ENCODE results near the gene ZNF385D.

The ZNF385D gene

DNA sequence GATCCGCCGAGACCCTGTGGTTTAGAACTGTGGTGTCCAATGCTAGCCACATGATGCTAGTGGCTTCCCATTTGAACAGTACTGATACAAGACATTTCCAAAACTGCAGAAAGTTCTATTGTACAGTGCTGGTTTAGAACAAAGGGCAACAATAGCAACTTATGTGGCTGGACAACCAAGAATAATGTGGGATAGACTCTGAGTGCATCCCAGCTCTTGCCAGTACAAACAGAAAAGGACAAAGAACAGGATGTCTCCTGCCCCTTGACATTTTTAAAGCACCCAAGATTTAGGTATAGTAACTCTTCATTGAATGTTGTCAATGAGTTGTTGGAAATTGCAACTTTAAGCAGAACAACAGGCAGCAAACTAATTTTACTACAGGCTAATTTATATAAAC, 107.3 kb downstream of the ZNF385D start:
- TF ChIP-seq, protein P1, sequence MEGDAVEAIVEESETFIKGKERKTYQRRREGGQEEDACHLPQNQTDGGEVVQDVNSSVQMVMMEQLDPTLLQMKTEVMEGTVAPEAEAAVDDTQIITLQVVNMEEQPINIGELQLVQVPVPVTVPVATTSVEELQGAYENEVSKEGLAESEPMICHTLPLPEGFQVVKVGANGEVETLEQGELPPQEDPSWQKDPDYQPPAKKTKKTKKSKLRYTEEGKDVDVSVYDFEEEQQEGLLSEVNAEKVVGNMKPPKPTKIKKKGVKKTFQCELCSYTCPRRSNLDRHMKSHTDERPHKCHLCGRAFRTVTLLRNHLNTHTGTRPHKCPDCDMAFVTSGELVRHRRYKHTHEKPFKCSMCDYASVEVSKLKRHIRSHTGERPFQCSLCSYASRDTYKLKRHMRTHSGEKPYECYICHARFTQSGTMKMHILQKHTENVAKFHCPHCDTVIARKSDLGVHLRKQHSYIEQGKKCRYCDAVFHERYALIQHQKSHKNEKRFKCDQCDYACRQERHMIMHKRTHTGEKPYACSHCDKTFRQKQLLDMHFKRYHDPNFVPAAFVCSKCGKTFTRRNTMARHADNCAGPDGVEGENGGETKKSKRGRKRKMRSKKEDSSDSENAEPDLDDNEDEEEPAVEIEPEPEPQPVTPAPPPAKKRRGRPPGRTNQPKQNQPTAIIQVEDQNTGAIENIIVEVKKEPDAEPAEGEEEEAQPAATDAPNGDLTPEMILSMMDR (IDR thresholded peaks at IDR 0.05; ENCODE audit: extremely low read depth, insufficient read depth, missing control alignments) = no peak
- DNase-seq (ENCODE audit: low spot score) = no peak
- in situ Hi-C loops (cut with MboI; ENCODE audit: low pct_unique_long_range_greater_than_20kb, low sequenced_read_pairs, unreplicated experiment) = no loop called here

DNA sequence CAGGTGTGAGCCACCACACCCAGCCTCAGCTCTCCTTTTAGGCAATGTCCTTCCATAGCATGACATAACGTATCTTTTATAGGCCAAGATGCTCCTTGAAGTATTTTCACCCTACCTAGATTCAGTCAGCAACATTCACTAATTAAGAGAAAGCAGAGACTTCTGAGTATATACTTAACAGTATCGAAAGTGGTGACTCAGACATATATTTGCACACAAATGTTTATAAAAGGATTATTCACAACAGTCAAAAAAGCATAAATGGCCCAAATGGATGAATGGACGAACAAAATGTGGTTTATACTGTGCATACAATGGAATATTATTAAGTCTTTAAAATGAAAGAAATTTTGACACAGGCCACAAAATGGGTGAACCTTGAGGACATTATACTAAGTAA, 108.6 kb downstream of the ZNF385D start:
- TF ChIP-seq, protein P1 (IDR thresholded peaks at IDR 0.05; ENCODE audit: extremely low read depth, insufficient read depth, missing control alignments) = no peak
- in situ Hi-C loops (cut with MboI; ENCODE audit: low pct_unique_long_range_greater_than_20kb, low sequenced_read_pairs, unreplicated experiment) = no loop called here
- no peak for DNase-seq (ENCODE audit: low spot score)

DNA sequence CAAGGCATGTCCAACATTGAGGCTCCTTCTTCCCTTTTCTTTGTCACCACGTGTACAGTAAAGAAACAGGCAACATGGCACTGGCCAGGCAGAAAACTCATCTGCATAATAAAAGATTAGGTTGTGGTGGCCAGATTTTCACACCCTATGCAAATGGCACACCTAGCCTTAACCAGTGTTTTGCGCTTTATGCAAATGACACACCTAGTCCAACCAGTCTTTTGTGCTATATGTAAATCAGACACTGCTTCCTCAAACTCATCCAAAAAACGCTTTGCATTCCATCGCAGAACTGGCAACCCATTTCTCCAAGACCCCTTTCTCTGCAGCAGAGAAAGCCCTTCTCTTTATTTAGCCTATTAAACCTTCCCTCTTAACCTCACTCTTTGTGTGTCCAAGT, 109.1 kb downstream of the ZNF385D start:
- no peak for DNase-seq (ENCODE audit: low spot score)
- TF ChIP-seq, protein P1 (IDR thresholded peaks at IDR 0.05; ENCODE audit: extremely low read depth, insufficient read depth, missing control alignments) = no peak
- in situ Hi-C loops (cut with MboI; ENCODE audit: low pct_unique_long_range_greater_than_20kb, low sequenced_read_pairs, unreplicated experiment) = no loop called here

DNA sequence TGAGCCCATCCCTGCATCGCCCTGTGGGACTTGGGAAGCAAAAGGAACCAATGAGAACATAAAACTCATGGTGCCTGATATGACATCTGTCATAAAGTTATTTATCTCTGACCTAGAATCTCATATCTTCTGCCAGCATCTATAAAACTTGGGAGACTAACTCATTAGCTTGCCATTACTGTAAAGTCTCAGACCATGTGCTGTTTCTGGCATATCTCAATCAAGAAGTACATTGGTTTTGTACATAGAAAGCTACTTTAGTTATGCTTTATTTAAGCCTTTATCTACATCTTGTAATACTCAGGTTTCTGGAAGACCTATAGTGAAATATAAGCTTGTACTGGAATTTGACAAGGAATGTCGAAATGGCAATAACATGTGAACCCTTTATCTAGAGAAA, 112.5 kb downstream of the ZNF385D start:
- in situ Hi-C loops (cut with MboI; ENCODE audit: low pct_unique_long_range_greater_than_20kb, low sequenced_read_pairs, unreplicated experiment) = no loop called here
- no peak for DNase-seq (ENCODE audit: low spot score)
- TF ChIP-seq, protein P1 (IDR thresholded peaks at IDR 0.05; ENCODE audit: extremely low read depth, insufficient read depth, missing control alignments) = no peak

DNA sequence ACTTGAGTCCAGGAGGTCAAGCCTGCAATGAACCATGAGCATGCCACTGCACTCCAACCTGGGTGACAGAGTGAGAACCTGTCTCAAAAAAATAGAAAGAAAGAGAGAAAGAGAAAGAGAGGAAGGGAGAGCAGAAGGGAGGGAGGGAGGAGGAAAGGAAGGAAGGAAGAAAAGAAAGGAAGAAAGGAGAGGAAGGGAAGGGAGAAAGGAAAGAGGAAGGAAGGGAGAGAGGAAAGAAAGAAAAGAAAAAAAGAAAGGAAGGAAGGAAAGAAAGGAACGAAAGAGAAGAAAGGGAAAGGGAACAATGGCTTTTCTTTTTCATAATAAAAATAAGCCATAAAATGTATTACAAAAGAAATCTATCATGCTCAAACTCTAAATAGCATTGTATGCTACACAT, 116.9 kb downstream of the ZNF385D start:
- no peak for DNase-seq (ENCODE audit: low spot score)
- in situ Hi-C loops (cut with MboI; ENCODE audit: low pct_unique_long_range_greater_than_20kb, low sequenced_read_pairs, unreplicated experiment) = no loop called here
- TF ChIP-seq, protein P1 (IDR thresholded peaks at IDR 0.05; ENCODE audit: extremely low read depth, insufficient read depth, missing control alignments) = no peak

DNA sequence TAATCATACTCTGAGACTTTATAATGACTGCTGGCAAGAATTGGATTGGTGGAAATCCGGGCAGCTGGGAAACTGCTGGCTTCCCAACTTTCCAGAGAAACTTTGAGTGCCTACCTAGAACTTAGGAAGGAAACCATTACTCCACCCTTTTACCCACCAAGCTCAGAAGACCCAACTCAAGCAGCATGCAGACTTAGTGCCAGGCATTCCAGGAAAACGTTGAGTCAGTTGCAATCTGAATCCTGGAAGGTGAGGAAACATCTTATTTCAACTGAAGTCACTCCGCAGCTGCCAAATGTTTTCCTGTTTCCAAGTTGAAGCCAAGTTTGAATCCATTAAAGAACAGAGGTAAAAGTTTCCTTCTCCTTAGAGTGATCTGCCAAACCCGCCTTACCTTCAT, 126.5 kb downstream of the ZNF385D start:
- in situ Hi-C loops (cut with MboI; ENCODE audit: low pct_unique_long_range_greater_than_20kb, low sequenced_read_pairs, unreplicated experiment) = no loop called here
- DNase-seq (ENCODE audit: low spot score) = no peak
- TF ChIP-seq, protein P1 (IDR thresholded peaks at IDR 0.05; ENCODE audit: extremely low read depth, insufficient read depth, missing control alignments) = no peak

DNA sequence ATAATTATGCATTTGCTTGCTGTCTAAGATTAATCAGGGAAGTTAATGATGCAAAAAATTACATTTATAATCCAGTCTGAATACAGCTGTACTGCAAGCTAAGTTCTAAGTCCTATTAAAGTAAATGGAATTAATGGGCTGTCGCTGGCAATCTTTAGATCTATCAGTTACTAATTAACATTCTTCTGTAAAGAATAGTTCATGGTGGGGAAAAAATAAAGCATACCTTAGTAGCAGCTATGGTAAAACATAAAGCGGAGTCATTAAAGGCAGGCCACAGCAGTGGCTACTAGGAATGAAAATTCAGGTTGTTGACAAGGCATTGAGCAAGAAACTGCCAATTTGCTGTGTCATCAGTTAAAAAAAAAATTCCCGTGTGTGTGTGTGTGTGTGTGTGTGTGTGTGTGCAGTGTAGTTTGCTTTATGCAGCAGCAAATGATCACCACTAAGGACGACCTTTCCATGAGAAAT, 129.8 kb downstream of the ZNF385D start:
- in situ Hi-C loops (cut with MboI; ENCODE audit: low pct_unique_long_range_greater_than_20kb, low sequenced_read_pairs, unreplicated experiment) = no loop called here
- DNase-seq (ENCODE audit: low spot score) = no peak
- TF ChIP-seq, protein P1 (IDR thresholded peaks at IDR 0.05; ENCODE audit: extremely low read depth, insufficient read depth, missing control alignments) = no peak

Data from GM13977 (cell line).